WTC11 (cell line): Measurements from ENCODE around the gene OASL.

Experiments used
- ATF3 ChIP-seq: sonication (generic); formaldehyde crosslinking; conservative IDR thresholded peaks from 2 replicates; pipeline ENCODE4 v1.8.1; 2022; ENCODE audit warnings: mild to moderate bottlenecking, missing genetic modification reagents
- CREB1 ChIP-seq: sonication (generic); formaldehyde crosslinking; IDR thresholded peaks from 2 replicates; pipeline ENCODE4 v1.8.0; 2023; ENCODE audit warnings: mild to moderate bottlenecking, missing genetic modification reagents
- CTCF ChIP-seq: fragments of 200-600 bp; IDR thresholded peaks from 2 replicates; pipeline ENCODE4 v1.8.0; 2022; ENCODE audit warnings: antibody characterized with exemption
- E2F1 ChIP-seq: sonication (generic); formaldehyde crosslinking; IDR thresholded peaks from 2 replicates; pipeline ENCODE4 v1.8.0; 2022; ENCODE audit warnings: mild to moderate bottlenecking, missing genetic modification reagents
- ELF4 ChIP-seq: sonication (generic); formaldehyde crosslinking; IDR thresholded peaks from 2 replicates; pipeline ENCODE4 v1.8.1; 2022; ENCODE audit warnings: low read depth, mild to moderate bottlenecking, moderate library complexity, missing genetic modification reagents
- FOXP1 ChIP-seq: sonication (generic); formaldehyde crosslinking; IDR thresholded peaks from 2 replicates; pipeline ENCODE4 v1.8.0; 2022; ENCODE audit warnings: missing genetic modification reagents, mild to moderate bottlenecking, moderate library complexity, borderline replicate concordance
- GABPB1 ChIP-seq: sonication (generic); formaldehyde crosslinking; IDR thresholded peaks from 2 replicates; pipeline ENCODE4 v1.8.1; 2023; ENCODE audit warnings: mild to moderate bottlenecking, missing genetic modification reagents
- MAX ChIP-seq: sonication (generic); formaldehyde crosslinking; IDR thresholded peaks from 2 replicates; pipeline ENCODE4 v1.8.0; 2022; ENCODE audit warnings: mild to moderate bottlenecking, missing genetic modification reagents
- SP1 ChIP-seq: sonication (generic); formaldehyde crosslinking; conservative IDR thresholded peaks from 2 replicates; pipeline ENCODE4 v1.8.1; 2022; ENCODE audit warnings: missing genetic modification reagents
- USF2 ChIP-seq: sonication (generic); formaldehyde crosslinking; IDR thresholded peaks from 2 replicates; pipeline ENCODE4 v1.8.1; 2023; ENCODE audit warnings: mild to moderate bottlenecking, missing genetic modification reagents, moderate library complexity
- ZMAT4 ChIP-seq: fragments of 250-450 bp; sonication (Bioruptor Pico); IDR thresholded peaks from 2 replicates; pipeline ENCODE4 v1.9.0; 2021; ENCODE audit warnings: mild to moderate bottlenecking
- ZNF121 ChIP-seq: sonication (generic); formaldehyde crosslinking; IDR thresholded peaks from 2 replicates; pipeline ENCODE4 v1.8.0; 2023; ENCODE audit warnings: missing genetic modification reagents
- TF ChIP-seq, protein P1 (sequence below): sonication (generic); formaldehyde crosslinking; IDR thresholded peaks from 2 replicates; pipeline ENCODE4 v1.8.0; 2023; ENCODE audit warnings: missing genetic modification reagents
- TF ChIP-seq, protein P2 (sequence below): sonication (generic); formaldehyde crosslinking; IDR thresholded peaks from 2 replicates; pipeline ENCODE4 v1.8.1; 2022; ENCODE audit warnings: mild to moderate bottlenecking, missing genetic modification reagents, moderate library complexity, borderline replicate concordance

GRCh38 chr12:121034616-121035305 is 4.3 kb downstream of the OASL start:
- TF ChIP-seq CTCF, result no peak
- TF ChIP-seq ZNF121, result no peak
- TF ChIP-seq, protein P1, sequence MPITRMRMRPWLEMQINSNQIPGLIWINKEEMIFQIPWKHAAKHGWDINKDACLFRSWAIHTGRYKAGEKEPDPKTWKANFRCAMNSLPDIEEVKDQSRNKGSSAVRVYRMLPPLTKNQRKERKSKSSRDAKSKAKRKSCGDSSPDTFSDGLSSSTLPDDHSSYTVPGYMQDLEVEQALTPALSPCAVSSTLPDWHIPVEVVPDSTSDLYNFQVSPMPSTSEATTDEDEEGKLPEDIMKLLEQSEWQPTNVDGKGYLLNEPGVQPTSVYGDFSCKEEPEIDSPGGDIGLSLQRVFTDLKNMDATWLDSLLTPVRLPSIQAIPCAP, result no peak
- TF ChIP-seq ELF4 (CRISPR knock-in tag), result no peak
- no peak for TF ChIP-seq MAX (CRISPR knock-in tag)
- no peak for TF ChIP-seq E2F1 (CRISPR knock-in tag)
- TF ChIP-seq, protein P2, sequence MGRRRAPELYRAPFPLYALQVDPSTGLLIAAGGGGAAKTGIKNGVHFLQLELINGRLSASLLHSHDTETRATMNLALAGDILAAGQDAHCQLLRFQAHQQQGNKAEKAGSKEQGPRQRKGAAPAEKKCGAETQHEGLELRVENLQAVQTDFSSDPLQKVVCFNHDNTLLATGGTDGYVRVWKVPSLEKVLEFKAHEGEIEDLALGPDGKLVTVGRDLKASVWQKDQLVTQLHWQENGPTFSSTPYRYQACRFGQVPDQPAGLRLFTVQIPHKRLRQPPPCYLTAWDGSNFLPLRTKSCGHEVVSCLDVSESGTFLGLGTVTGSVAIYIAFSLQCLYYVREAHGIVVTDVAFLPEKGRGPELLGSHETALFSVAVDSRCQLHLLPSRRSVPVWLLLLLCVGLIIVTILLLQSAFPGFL (CRISPR knock-in tag), result no peak
- TF ChIP-seq GABPB1 (CRISPR knock-in tag), result no peak
- TF ChIP-seq SP1 (CRISPR knock-in tag), result no peak
- TF ChIP-seq USF2, result no peak
- TF ChIP-seq ZMAT4 (CRISPR knock-in tag), result no peak
- no peak for TF ChIP-seq FOXP1 (CRISPR knock-in tag)
- no peak for TF ChIP-seq CREB1 (CRISPR knock-in tag)
- no peak for TF ChIP-seq ATF3 (CRISPR knock-in tag)
